WTC11 (cell line): Measurements from ENCODE around the gene KLC1. TPM values are rescaled to one million over a fixed set of nuclear protein-coding genes. Genes with fewer than 3 reads are reported as not detected.
"Not testable (repeated sequence)": the region's sequence is repeated elsewhere in the genome, so short reads cannot be mapped to it uniquely, and the experiment has no call there.

ENCODE experiments used
- ATAC-seq: fragments of 200-7000 bp; cut with Tn5 transposase; 2 replicates; pipeline ENCODE4 v1.10.0; 2021; ENCODE audit warnings: mild to moderate bottlenecking, moderate library complexity
- CTCF ChIA-PET: fragments of 300-600 bp; sonication (Branson Sonifier 250); formaldehyde crosslinking; loops from one replicate; lab custom pipeline; 2021; ENCODE audit warnings: antibody characterized with exemption; lab: Charles Lee
- POLR2A ChIA-PET: fragments of 350-600 bp; sonication (Branson Sonifier 250); formaldehyde crosslinking; loops from one replicate; lab custom pipeline; 2021; ENCODE audit warnings: antibody characterized with exemption; lab: Charles Lee
- DNase-seq: peaks from one replicate; pipeline ENCODE4 v3.0.0; 2021; ENCODE audit warnings: low spot score
- H3K27ac Mint-ChIP-seq: 2 replicates; pipeline ENCODE4 v1.8.0; 2021; ENCODE audit warnings: mixed read lengths
- H3K27me3 Mint-ChIP-seq: 2 replicates; pipeline ENCODE4 v1.8.0; 2021; ENCODE audit warnings: low read depth, mild to moderate bottlenecking, moderate library complexity, mixed read lengths
- H3K36me3 Mint-ChIP-seq: 2 replicates; pipeline ENCODE4 v1.8.0; 2021; ENCODE audit warnings: mixed read lengths
- H3K4me1 Mint-ChIP-seq: 2 replicates; pipeline ENCODE4 v1.8.0; 2022; ENCODE audit warnings: mixed read lengths
- H3K4me3 Mint-ChIP-seq: 2 replicates; pipeline ENCODE4 v1.8.0; 2021; ENCODE audit warnings: mild to moderate bottlenecking, moderate library complexity, mixed read lengths
- H3K9me3 Mint-ChIP-seq: 2 replicates; pipeline ENCODE4 v1.8.0; 2021; ENCODE audit warnings: mixed read lengths
- CBFB ChIP-seq: sonication (generic); formaldehyde crosslinking; IDR thresholded peaks from 2 replicates; pipeline ENCODE4 v1.8.1; 2022; ENCODE audit warnings: mild to moderate bottlenecking, low read depth, missing genetic modification reagents
- CREB1 ChIP-seq: sonication (generic); formaldehyde crosslinking; IDR thresholded peaks from 2 replicates; pipeline ENCODE4 v1.8.0; 2023; ENCODE audit warnings: mild to moderate bottlenecking, missing genetic modification reagents
- EMX1 ChIP-seq: fragments of 250-450 bp; sonication (Bioruptor Pico); IDR thresholded peaks from 2 replicates; pipeline ENCODE4 v1.8.0; 2021; ENCODE audit warnings: mild to moderate bottlenecking
- ETV6 ChIP-seq: sonication (generic); formaldehyde crosslinking; IDR thresholded peaks from 2 replicates; pipeline ENCODE4 v1.8.1; 2022; ENCODE audit warnings: mild to moderate bottlenecking, missing genetic modification reagents
- FOXP1 ChIP-seq: sonication (generic); formaldehyde crosslinking; IDR thresholded peaks from 2 replicates; pipeline ENCODE4 v1.8.0; 2022; ENCODE audit warnings: missing genetic modification reagents, mild to moderate bottlenecking, moderate library complexity, borderline replicate concordance
- HMGA2 ChIP-seq: fragments of 250-450 bp; sonication (Bioruptor Pico); IDR thresholded peaks from 2 replicates; pipeline ENCODE4 v1.4.0; 2021; ENCODE audit warnings: mild to moderate bottlenecking, moderate library complexity
- NFYB ChIP-seq: sonication (generic); formaldehyde crosslinking; conservative IDR thresholded peaks from 2 replicates; pipeline ENCODE4 v1.8.0; 2022; ENCODE audit warnings: low read depth, missing genetic modification reagents
- SOX15 ChIP-seq: fragments of 250-450 bp; sonication (Bioruptor Pico); IDR thresholded peaks from 2 replicates; pipeline ENCODE4 v1.9.0; 2021; ENCODE audit warnings: mild to moderate bottlenecking
- ZNF416 ChIP-seq: fragments of 250-450 bp; sonication (Bioruptor Pico); IDR thresholded peaks from 2 replicates; pipeline ENCODE4 v1.9.0; 2021; ENCODE audit warnings: mild to moderate bottlenecking, inconsistent platforms
- ZNF423 ChIP-seq: fragments of 250-450 bp; sonication (Bioruptor Pico); IDR thresholded peaks from 2 replicates; pipeline ENCODE4 v2.1.2; 2022; ENCODE audit warnings: mild to moderate bottlenecking, moderate library complexity
- total RNA-seq: library from RNA; stranded (reverse); gene quantifications from 3 replicates; pipeline ENCODE4 v1.2.3, GENCODE V29; 2021
- TF ChIP-seq, protein P1 (sequence below): sonication (generic); formaldehyde crosslinking; IDR thresholded peaks from 2 replicates; pipeline ENCODE4 v1.8.1; 2023; ENCODE audit warnings: mild to moderate bottlenecking, missing genetic modification reagents, borderline replicate concordance
- TF ChIP-seq, protein P2 (sequence below): sonication (generic); formaldehyde crosslinking; IDR thresholded peaks from 2 replicates; pipeline ENCODE4 v1.8.1; 2022; ENCODE audit warnings: low read depth, missing genetic modification reagents, borderline replicate concordance
- TF ChIP-seq, protein P3 (sequence below): sonication (generic); formaldehyde crosslinking; conservative IDR thresholded peaks from 2 replicates; pipeline ENCODE4 v1.8.1; 2023; ENCODE audit warnings: mild to moderate bottlenecking, low read depth, missing genetic modification reagents, moderate library complexity
- TF ChIP-seq, protein P4 (sequence below): sonication (generic); formaldehyde crosslinking; IDR thresholded peaks from 2 replicates; pipeline ENCODE4 v1.8.1; 2022; ENCODE audit warnings: mild to moderate bottlenecking, missing genetic modification reagents, moderate library complexity, borderline replicate concordance

KLC1 gene
- total RNA-seq, 1 experiment from 2014 or later, result 171 TPM

DNA sequence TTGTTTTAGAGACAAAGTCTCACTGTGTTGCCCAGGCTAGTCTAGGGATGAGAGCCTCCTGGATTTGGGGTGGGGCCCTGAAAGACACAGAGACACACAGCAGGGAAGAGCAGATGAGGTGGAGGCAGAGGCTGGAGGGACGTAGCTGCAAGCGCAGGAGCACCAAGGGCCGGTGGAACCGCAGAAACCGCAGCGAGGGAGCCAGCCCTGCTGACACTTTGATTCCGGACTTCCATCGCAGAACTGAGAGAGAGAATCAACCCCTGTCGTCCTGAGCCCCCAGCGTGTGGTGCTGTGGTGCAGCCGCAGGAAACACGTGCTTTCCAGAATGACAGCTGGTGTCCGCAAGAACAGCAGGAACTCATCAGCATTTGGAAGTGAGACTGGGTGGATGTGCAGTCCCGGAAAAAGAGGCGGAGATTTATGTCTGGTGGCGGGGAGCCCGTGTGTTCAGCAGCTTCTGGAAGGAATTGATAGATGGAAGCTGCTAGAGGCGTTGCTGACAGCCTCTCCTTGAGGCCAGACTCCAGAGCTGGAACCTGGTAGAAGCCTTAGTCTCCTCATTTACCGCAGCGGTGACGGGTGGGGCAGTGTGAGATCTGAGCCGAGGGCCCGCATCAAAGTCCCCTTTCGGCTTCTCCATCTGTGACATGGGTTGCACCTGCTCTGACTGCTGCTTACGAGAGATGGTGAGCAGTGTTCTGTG is 21.9 kb upstream of the KLC1 start (continued):
- TF ChIP-seq, protein P1, sequence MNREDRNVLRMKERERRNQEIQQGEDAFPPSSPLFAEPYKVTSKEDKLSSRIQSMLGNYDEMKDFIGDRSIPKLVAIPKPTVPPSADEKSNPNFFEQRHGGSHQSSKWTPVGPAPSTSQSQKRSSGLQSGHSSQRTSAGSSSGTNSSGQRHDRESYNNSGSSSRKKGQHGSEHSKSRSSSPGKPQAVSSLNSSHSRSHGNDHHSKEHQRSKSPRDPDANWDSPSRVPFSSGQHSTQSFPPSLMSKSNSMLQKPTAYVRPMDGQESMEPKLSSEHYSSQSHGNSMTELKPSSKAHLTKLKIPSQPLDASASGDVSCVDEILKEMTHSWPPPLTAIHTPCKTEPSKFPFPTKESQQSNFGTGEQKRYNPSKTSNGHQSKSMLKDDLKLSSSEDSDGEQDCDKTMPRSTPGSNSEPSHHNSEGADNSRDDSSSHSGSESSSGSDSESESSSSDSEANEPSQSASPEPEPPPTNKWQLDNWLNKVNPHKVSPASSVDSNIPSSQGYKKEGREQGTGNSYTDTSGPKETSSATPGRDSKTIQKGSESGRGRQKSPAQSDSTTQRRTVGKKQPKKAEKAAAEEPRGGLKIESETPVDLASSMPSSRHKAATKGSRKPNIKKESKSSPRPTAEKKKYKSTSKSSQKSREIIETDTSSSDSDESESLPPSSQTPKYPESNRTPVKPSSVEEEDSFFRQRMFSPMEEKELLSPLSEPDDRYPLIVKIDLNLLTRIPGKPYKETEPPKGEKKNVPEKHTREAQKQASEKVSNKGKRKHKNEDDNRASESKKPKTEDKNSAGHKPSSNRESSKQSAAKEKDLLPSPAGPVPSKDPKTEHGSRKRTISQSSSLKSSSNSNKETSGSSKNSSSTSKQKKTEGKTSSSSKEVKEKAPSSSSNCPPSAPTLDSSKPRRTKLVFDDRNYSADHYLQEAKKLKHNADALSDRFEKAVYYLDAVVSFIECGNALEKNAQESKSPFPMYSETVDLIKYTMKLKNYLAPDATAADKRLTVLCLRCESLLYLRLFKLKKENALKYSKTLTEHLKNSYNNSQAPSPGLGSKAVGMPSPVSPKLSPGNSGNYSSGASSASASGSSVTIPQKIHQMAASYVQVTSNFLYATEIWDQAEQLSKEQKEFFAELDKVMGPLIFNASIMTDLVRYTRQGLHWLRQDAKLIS (CRISPR knock-in tag), result no peak
- TF ChIP-seq ETV6 (CRISPR knock-in tag), result peak; percentile 52; the same call in 1 of the 2 replicates
- no peak for TF ChIP-seq CREB1 (CRISPR knock-in tag)
- no peak for TF ChIP-seq EMX1 (CRISPR knock-in tag)
- TF ChIP-seq, protein P2, sequence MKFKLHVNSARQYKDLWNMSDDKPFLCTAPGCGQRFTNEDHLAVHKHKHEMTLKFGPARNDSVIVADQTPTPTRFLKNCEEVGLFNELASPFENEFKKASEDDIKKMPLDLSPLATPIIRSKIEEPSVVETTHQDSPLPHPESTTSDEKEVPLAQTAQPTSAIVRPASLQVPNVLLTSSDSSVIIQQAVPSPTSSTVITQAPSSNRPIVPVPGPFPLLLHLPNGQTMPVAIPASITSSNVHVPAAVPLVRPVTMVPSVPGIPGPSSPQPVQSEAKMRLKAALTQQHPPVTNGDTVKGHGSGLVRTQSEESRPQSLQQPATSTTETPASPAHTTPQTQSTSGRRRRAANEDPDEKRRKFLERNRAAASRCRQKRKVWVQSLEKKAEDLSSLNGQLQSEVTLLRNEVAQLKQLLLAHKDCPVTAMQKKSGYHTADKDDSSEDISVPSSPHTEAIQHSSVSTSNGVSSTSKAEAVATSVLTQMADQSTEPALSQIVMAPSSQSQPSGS, result no peak
- TF ChIP-seq, protein P3, sequence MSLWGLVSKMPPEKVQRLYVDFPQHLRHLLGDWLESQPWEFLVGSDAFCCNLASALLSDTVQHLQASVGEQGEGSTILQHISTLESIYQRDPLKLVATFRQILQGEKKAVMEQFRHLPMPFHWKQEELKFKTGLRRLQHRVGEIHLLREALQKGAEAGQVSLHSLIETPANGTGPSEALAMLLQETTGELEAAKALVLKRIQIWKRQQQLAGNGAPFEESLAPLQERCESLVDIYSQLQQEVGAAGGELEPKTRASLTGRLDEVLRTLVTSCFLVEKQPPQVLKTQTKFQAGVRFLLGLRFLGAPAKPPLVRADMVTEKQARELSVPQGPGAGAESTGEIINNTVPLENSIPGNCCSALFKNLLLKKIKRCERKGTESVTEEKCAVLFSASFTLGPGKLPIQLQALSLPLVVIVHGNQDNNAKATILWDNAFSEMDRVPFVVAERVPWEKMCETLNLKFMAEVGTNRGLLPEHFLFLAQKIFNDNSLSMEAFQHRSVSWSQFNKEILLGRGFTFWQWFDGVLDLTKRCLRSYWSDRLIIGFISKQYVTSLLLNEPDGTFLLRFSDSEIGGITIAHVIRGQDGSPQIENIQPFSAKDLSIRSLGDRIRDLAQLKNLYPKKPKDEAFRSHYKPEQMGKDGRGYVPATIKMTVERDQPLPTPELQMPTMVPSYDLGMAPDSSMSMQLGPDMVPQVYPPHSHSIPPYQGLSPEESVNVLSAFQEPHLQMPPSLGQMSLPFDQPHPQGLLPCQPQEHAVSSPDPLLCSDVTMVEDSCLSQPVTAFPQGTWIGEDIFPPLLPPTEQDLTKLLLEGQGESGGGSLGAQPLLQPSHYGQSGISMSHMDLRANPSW (CRISPR knock-in tag), result no peak

DNA sequence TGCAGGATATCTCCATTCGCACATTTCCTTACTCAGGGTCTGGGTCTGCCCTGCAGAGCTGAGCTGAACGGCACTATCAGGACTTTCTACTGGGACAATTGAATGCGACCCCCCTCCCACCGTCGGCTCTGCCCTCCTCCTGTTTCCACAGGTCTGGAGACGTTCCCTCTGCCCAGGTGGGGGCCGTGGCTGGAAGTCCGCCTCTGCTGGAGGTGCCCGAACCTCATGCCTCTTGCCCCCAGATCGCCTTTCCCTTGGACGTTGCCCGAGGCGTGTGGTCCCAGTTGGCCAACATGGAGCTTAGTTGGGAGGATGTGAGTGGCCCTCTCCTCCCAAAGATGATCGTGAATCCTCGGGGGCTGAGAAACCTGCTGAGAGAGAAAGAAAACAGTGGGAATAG is 21.2 kb upstream of the KLC1 start:
- DNase-seq, result no peak
- peaks cover 44% of the 10 kb centered on the region for H3K27me3 Mint-ChIP-seq
- no peak for ATAC-seq
- H3K27ac Mint-ChIP-seq, result no peak overlapping the region
- TF ChIP-seq ETV6 (CRISPR knock-in tag) (no peak), NFYB (CRISPR knock-in tag) (no peak), ZNF416 (no peak), FOXP1 (CRISPR knock-in tag) (no peak)
- peaks cover 13% of the 10 kb centered on the region for H3K9me3 Mint-ChIP-seq
- peaks cover 12% of the 10 kb centered on the region for H3K36me3 Mint-ChIP-seq
- no peak overlapping the region for H3K4me3 Mint-ChIP-seq
- H3K4me1 Mint-ChIP-seq, result peaks cover 14% of the 10 kb centered on the region
- CTCF ChIA-PET, result interaction anchor here (1.4 to 1.6 kb wide), 2 partner anchors 86 to 89 kb away, joined by 3 to 8 read pairs; no protein-coding TSS in a partner anchor
- POLR2A ChIA-PET, result interaction anchor here (0.6 kb wide), 1 partner anchor 17 kb away, joined by 3 read pairs; no protein-coding TSS in a partner anchor

DNA sequence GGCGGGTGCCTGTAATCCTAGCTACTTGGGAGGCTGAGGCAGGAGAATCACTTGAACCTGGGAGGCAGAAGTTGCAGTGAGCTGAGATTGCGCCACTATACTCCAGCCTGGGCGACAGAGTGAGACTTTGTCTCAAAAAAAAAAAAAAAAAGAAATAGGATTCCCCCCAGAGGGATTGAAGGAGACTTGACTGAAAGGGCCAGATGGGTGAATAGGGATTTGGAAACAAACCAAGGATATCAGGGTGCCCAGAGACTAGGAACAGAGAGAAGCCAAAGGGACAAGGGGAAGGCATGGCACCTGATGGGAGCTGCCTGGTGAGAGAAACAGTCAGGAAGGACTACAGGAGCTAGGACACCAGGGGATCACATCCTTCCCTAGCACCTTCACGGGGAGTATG is 19.9 kb upstream of the KLC1 start:
- DNase-seq, POLR2A ChIA-PET, H3K27ac Mint-ChIP-seq, ATAC-seq, CTCF ChIA-PET, H3K4me3 Mint-ChIP-seq: not testable (repeated sequence)
- Mint-ChIP-seq H3K4me1 (peaks cover 14% of the 10 kb centered on the region), H3K36me3 (peaks cover 12% of the 10 kb centered on the region), H3K27me3 (peaks cover 44% of the 10 kb centered on the region), H3K9me3 (peaks cover 13% of the 10 kb centered on the region)

DNA sequence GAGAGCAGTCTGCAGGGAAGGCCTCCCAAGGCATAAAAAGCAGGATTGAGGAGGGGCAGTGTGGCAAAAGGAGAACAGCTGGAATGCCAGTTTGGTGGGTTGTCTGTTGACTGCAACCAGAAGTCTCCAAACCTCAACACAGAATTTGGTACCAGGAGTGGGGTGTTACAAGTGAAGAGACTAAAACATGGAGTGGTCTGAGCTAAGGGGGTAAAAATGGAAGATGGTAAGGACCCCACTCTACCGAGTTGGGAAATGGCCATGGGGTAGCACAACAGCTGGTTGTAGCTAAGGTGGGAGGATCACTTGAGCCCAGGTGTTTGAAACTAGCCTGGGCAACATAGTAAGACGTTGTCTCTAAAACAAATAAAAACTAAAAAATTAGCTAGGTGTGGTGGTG is 17.8 kb upstream of the KLC1 start:
- no peak overlapping the region for H3K27ac Mint-ChIP-seq
- H3K27me3 Mint-ChIP-seq, result peaks cover 37% of the 10 kb centered on the region
- H3K4me1 Mint-ChIP-seq, result peaks cover 14% of the 10 kb centered on the region
- peaks cover 13% of the 10 kb centered on the region for H3K9me3 Mint-ChIP-seq
- peaks cover 12% of the 10 kb centered on the region for H3K36me3 Mint-ChIP-seq
- H3K4me3 Mint-ChIP-seq, result no peak overlapping the region
- DNase-seq (no peak), ATAC-seq (no peak)
- TF ChIP-seq HMGA2 (CRISPR knock-in tag) (no peak), CBFB (no peak), ETV6 (CRISPR knock-in tag) (no peak), SOX15 (CRISPR knock-in tag) (no peak), ZNF423 (no peak)
- TF ChIP-seq, protein P4, sequence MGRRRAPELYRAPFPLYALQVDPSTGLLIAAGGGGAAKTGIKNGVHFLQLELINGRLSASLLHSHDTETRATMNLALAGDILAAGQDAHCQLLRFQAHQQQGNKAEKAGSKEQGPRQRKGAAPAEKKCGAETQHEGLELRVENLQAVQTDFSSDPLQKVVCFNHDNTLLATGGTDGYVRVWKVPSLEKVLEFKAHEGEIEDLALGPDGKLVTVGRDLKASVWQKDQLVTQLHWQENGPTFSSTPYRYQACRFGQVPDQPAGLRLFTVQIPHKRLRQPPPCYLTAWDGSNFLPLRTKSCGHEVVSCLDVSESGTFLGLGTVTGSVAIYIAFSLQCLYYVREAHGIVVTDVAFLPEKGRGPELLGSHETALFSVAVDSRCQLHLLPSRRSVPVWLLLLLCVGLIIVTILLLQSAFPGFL, result no peak
- CTCF ChIA-PET, result no interaction called here
- POLR2A ChIA-PET, result no interaction called here
